Measurements from ENCODE around the gene SPRYD7.

Gene SPRYD7

GRCh38 chr13:49864509-49864908 lies 71.6 kb downstream of the SPRYD7 start:
- no peak for DNase-seq (ENCODE audit: low read depth)
- H3K4me3 ChIP-seq (replicated peaks; ENCODE audit: low read depth, low read length) = no peak overlapping the region
- TF ChIP-seq, protein P1, sequence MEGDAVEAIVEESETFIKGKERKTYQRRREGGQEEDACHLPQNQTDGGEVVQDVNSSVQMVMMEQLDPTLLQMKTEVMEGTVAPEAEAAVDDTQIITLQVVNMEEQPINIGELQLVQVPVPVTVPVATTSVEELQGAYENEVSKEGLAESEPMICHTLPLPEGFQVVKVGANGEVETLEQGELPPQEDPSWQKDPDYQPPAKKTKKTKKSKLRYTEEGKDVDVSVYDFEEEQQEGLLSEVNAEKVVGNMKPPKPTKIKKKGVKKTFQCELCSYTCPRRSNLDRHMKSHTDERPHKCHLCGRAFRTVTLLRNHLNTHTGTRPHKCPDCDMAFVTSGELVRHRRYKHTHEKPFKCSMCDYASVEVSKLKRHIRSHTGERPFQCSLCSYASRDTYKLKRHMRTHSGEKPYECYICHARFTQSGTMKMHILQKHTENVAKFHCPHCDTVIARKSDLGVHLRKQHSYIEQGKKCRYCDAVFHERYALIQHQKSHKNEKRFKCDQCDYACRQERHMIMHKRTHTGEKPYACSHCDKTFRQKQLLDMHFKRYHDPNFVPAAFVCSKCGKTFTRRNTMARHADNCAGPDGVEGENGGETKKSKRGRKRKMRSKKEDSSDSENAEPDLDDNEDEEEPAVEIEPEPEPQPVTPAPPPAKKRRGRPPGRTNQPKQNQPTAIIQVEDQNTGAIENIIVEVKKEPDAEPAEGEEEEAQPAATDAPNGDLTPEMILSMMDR (IDR thresholded peaks at IDR 0.05; ENCODE audit: low read length, missing control alignments) = no peak
